ENCODE results near the gene NFATC2. TPM values are rescaled to one million over a fixed set of nuclear protein-coding genes. Genes with fewer than 3 reads are reported as not detected.

The NFATC2 gene
- total RNA-seq, 1 donor from 2014 or later = 7.6 TPM

DNA sequence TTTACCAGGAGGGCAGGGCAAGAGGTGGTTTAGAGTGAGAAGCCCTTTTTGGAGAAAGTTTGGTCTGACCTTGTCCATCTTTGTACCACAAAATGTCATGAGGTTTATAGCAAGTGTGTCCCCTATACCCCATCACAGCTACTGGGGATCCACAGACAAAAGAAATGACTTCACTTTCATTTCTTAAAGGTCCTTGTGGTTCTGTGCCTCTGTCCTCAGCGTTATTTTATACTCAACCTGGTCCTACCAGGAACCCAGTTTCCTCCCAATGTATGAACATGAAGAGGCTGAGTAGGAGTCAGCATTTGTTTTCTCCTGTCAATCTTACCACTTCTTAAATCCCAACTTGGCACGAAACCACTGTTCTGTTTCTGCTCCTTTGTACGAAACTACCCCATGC lies 157.6 kb downstream of the NFATC2 start:
- no peak overlapping the region for H3K27ac ChIP-seq
- DNase-seq (no peak), ATAC-seq (no peak)
- no peaks in the 10 kb centered on the region for H3K27me3 ChIP-seq
- H3K9me3 ChIP-seq = no peaks in the 10 kb centered on the region
- TF ChIP-seq, protein P1, sequence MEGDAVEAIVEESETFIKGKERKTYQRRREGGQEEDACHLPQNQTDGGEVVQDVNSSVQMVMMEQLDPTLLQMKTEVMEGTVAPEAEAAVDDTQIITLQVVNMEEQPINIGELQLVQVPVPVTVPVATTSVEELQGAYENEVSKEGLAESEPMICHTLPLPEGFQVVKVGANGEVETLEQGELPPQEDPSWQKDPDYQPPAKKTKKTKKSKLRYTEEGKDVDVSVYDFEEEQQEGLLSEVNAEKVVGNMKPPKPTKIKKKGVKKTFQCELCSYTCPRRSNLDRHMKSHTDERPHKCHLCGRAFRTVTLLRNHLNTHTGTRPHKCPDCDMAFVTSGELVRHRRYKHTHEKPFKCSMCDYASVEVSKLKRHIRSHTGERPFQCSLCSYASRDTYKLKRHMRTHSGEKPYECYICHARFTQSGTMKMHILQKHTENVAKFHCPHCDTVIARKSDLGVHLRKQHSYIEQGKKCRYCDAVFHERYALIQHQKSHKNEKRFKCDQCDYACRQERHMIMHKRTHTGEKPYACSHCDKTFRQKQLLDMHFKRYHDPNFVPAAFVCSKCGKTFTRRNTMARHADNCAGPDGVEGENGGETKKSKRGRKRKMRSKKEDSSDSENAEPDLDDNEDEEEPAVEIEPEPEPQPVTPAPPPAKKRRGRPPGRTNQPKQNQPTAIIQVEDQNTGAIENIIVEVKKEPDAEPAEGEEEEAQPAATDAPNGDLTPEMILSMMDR (IDR thresholded peaks at IDR 0.05) = no peak
- H3K36me3 ChIP-seq = no peaks in the 10 kb centered on the region
- H3K4me3 ChIP-seq = no peak overlapping the region
- peaks cover 8% of the 10 kb centered on the region for H3K4me1 ChIP-seq
- intact Hi-C loops (cut with DNase I) = no loop called here

DNA sequence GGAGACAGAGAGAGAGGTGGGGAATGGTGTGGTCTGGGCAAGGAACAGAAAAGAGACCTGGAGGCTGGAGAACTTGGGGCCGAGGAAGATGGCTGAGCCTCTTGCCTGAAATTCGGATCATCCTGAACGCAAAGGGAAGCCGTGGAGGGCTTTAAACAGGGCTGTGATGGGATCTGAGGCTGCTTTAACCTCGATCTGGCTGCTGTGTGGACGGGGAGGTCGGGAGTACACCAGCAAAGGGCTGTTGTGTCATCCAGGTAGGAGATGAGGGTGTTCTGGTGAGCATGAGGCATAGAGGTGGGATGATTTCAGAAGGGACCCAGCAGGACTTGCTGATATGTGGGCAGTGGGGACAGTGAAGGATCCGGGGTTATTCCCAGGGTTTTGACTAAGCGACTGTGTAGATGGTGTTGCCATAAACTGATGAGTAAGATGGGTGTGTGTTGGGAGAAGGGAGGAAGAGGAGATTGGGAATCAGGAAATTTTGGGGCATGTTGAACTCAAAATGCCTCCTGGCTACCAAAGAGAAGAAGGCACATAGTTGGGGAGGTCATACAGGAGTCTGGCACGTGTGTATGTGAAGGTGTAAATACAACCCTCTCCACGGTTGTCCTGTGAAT lies 158.5 kb downstream of the NFATC2 start:
- H3K27me3 ChIP-seq = no peaks in the 10 kb centered on the region
- H3K27ac ChIP-seq = no peak overlapping the region
- no peak overlapping the region for H3K4me3 ChIP-seq
- intact Hi-C loops (cut with DNase I) = no loop called here
- no peak for DNase-seq
- H3K4me1 ChIP-seq = peaks cover 3% of the 10 kb centered on the region
- TF ChIP-seq, protein P1 (IDR thresholded peaks at IDR 0.05) = no peak
- no peaks in the 10 kb centered on the region for H3K9me3 ChIP-seq
- no peaks in the 10 kb centered on the region for H3K36me3 ChIP-seq
- ATAC-seq = no peak

DNA sequence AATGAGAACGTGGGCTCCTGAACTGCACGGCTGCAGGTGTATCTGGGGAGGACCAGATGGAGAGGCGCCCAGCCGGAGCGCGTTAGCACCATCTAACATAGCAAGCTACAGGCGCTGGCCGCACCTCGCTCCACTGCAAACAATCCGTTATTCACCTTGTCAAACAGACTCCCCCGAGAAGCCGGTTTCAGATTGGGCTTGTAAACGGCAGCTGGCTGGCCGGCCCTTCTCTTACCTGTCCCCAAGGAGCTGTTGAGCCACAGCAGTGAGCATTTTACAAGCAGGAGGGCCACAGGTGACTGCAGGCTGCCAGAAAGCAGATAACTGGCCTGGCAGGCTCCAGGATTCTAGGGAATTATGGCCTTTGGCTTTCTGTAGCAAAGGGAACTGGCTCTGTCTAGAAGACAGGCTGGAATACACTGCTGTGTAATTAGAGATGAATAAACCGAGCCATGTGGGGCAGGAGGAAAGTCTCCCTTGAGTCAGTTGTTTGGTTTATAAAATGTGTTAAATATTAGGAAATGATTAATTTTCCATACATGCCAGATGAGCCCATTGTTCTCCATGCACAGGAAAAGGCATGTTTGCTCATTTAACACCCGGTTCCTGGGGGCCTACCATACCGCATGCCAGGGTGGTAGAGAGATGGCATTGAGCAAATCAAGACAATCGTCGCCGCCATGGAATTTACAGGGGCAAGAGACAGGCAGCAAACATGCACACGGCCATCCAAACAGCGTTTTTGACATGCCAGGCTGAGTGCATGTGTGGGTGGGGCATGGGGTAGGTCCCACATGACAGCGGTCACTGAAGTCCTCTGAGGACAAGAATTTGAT lies 159.3 kb downstream of the NFATC2 start:
- TF ChIP-seq, protein P1 (IDR thresholded peaks at IDR 0.05) = no peak
- DNase-seq (peak; percentile 54), ATAC-seq (no peak)
- peaks cover 3% of the 10 kb centered on the region for H3K4me1 ChIP-seq
- no peak overlapping the region for H3K4me3 ChIP-seq
- no peaks in the 10 kb centered on the region for H3K36me3 ChIP-seq
- intact Hi-C loops (cut with DNase I) = no loop called here
- H3K9me3 ChIP-seq = no peaks in the 10 kb centered on the region
- H3K27me3 ChIP-seq = no peaks in the 10 kb centered on the region
- H3K27ac ChIP-seq = no peak overlapping the region

DNA sequence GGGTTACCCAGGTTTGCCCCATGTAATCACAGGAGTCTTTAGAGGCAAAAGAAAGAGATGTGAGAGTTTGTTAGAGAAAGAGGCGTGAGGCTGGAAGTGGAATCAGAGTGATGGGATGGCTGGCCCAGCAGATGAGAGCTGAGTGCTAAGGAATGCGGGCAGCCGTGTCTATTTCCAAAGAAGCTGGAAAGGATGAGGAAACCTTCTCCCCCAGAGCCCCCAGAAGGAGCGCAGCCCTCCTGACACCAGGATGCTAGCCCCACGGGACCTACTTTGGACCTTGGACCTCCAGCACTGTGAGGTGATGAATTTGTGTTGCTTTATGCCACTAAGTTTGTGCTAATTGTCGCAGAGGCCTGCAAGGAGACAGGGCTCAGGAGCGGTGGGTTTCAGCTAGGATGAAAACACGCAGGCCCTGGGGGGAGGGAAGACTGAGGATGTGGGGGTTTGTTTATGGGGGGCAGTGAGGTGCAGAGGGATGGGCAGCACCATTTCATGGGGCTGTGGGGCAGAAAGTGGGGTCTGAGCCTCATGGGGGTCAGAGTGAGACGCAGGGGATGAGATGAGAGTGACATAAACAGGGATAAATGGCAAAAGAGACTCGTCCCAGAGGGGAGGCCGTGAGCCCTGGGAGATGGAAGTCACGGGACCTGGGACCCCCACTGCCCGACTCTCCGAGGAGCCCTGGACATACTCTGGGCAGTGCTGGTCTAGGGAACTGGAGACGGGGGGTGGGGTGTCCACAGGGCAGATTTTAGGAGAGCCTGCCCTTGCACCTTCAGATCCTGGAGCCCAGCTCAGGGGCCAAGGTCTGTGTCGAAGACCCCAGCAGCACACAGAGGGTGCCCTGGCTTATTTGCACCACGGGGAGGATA lies 160.2 kb downstream of the NFATC2 start:
- Histone ChIP-seq H3K4me1 (peaks cover 3% of the 10 kb centered on the region), H3K9me3 (no peaks in the 10 kb centered on the region), H3K36me3 (no peaks in the 10 kb centered on the region), H3K27me3 (no peaks in the 10 kb centered on the region), H3K27ac (no peak overlapping the region), H3K4me3 (no peak overlapping the region)
- ATAC-seq (no peak), DNase-seq (peak; percentile 18)
- TF ChIP-seq, protein P1 (IDR thresholded peaks at IDR 0.05) = no peak
- intact Hi-C loops (cut with DNase I) = no loop called here

DNA sequence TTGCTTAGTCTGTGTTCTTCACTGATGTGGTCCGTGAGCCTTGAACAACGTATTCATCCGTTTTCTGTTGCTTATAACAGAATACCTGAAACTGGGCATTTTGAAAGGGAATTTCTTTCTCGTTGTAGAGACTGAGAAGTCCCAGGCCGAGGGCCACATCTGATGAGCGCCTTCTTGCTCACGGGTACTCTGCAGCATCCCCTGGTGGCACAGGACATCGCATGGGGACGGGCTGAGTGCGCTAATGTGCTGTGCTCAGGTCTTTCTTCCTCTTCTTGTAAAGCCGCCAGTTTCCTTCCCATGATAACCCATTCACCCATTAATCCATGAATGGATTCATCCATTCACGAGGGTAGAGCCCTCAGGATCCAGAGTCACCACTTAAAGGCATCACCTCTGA lies 161.0 kb downstream of the NFATC2 start:
- Histone ChIP-seq H3K27ac (no peak overlapping the region), H3K4me1 (peaks cover 3% of the 10 kb centered on the region), H3K27me3 (no peaks in the 10 kb centered on the region), H3K9me3 (no peaks in the 10 kb centered on the region), H3K4me3 (no peak overlapping the region), H3K36me3 (no peaks in the 10 kb centered on the region)
- intact Hi-C loops (cut with DNase I) = no loop called here
- no peak for ATAC-seq
- TF ChIP-seq, protein P1 (IDR thresholded peaks at IDR 0.05) = no peak
- DNase-seq = peak; percentile 40

Data from upper lobe of right lung (tissue), 1 donor.